Retinal pigment epithelial cell (primary cell): ENCODE data around the gene PLCZ1.

ENCODE experiments used
- DNase-seq: peaks from one replicate; pipeline ENCODE4 v3.0.0-alpha.2; 2010; ENCODE audit warnings: low read depth
- H3K4me3 ChIP-seq: 2 replicates; pipeline ENCODE4 v1.5.1; 2011; ENCODE audit warnings: mild to moderate bottlenecking, low read length, control low read depth, moderate library complexity
- TF ChIP-seq, protein P1 (sequence below): conservative IDR thresholded peaks from 2 replicates; pipeline ENCODE4 v1.5.1; 2011; ENCODE audit warnings: low read depth, low read length, control low read depth, inconsistent platforms

The PLCZ1 gene

DNA sequence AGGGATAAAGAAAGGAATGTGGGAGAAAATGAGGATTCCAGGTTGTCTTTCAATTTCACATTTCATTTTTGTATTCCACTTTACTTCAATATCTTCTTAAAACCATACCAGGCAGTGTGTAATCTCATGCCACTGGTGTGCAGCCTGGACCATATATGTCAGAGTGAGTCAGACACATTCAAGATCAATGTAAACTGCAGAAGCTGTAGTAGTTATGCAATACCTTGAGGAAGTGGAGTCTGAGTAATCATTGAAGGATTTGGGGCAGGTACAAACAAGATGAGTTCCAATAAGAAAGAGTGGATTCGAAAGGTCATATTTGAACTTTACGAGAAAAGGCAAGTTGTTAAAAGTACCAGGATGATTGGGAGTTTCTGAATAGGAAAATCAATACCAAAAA lies 14.1 kb downstream of the PLCZ1 start:
- no peak overlapping the region for H3K4me3 ChIP-seq
- TF ChIP-seq, protein P1, sequence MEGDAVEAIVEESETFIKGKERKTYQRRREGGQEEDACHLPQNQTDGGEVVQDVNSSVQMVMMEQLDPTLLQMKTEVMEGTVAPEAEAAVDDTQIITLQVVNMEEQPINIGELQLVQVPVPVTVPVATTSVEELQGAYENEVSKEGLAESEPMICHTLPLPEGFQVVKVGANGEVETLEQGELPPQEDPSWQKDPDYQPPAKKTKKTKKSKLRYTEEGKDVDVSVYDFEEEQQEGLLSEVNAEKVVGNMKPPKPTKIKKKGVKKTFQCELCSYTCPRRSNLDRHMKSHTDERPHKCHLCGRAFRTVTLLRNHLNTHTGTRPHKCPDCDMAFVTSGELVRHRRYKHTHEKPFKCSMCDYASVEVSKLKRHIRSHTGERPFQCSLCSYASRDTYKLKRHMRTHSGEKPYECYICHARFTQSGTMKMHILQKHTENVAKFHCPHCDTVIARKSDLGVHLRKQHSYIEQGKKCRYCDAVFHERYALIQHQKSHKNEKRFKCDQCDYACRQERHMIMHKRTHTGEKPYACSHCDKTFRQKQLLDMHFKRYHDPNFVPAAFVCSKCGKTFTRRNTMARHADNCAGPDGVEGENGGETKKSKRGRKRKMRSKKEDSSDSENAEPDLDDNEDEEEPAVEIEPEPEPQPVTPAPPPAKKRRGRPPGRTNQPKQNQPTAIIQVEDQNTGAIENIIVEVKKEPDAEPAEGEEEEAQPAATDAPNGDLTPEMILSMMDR = no peak

DNA sequence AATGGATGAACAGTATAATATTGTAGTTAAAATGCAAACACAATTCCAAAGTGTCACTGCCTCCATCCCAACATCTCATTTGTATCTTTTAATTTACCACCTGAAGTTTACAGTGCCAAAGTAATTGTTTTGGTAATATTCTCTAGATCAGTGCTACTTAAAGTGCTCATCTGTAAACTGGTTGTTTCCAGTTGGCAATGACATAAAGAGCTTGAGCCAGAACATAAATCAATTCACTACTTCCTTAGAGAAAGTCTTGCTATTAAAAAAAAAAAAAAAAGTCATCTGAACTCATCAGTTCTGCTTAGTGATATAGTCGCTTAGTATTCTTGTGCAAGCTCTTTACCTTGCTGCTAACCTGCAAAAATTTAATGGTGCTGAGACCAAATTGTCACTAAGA lies 16.4 kb downstream of the PLCZ1 start:
- TF ChIP-seq, protein P1 = no peak
- no peak for DNase-seq
- no peak overlapping the region for H3K4me3 ChIP-seq

More for the DNA sequence above, 14.1 kb downstream of the PLCZ1 start:
- DNase-seq = peak; percentile 40

DNA sequence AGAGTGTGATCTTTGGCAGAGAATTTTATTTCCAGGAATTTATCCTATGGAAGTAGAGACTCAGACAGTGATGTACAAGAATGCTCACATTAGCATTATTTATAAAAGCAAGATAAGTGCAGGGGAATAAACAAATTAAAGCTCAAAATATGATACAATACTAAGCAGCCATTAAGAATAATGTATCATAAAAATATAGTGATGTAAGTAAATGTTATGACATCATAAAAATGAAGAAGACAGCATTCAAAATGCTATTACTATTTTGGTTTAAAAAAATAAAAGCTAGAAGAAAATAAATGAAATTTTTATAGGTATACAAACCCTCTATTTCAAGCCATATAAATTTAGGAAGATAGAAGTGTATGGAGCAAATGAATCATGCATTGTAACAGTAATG lies 17.1 kb downstream of the PLCZ1 start:
- no peak overlapping the region for H3K4me3 ChIP-seq
- TF ChIP-seq, protein P1 = no peak
- DNase-seq = no peak

DNA sequence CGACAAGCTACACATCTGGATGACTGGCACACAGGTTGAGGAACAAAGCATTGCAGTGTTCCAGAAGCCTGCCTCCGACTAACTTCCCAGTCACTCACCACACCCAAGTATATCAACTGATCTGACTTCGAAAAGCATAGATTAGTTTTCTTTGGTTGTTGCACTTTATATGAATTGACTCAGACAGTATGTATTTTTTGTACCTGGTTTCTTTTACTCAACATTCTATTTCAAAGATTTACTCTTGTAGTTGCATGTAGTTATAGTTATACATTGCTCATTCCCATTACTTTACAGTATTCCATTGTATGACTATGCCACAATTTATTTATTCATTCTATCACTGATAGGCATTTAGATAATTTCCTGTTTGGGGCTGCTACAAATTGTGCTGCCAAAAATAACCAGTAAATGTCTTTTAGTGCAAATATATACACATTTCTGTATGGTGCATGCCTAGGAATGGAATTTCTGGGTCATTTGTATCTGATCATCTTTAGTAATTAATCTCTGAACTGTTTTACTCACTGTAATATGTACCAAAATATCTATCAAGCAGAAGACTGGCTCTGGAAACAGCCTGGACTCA lies 17.8 kb downstream of the PLCZ1 start:
- TF ChIP-seq, protein P1 = no peak
- DNase-seq = no peak
- no peak overlapping the region for H3K4me3 ChIP-seq

DNA sequence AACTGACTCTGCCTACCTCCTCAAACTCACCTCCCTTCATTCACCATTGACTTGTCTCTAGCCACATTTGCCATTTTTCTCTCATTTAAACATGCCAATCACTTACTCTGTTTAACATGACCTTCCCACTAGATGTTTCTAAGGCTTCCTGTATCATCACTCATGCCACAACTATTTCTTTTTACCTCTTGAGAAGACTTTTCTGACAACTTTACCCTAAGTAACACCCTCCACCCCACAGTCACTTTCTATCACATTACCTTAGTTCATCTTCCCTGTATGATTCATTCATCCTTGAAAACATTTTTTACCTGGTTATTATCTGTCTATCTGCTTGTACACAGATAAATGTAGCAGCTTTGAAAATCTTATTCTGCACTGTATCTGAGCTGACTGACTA lies 19.4 kb downstream of the PLCZ1 start:
- TF ChIP-seq, protein P1 = no peak
- no peak for DNase-seq
- H3K4me3 ChIP-seq = no peak overlapping the region

DNA sequence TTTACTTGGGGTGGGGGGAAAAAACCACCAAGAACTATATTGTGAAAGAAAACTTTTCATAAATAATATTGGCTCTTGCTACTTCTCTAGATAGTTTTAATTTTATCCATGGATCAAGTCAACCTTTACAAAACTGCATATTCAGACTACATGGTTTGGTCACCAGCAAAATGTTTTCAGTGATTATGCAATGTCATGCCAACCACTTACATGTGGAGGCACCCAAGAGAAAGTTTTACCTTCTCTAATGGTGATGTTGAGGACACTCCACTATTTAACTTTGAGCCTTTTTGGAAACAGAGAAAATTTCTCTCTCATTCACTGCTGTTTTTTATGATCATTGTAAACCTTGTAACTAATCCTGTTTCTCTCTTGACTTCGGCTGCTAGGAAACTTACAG lies 21.6 kb downstream of the PLCZ1 start:
- TF ChIP-seq, protein P1 = no peak
- H3K4me3 ChIP-seq = no peak overlapping the region
- DNase-seq = no peak

DNA sequence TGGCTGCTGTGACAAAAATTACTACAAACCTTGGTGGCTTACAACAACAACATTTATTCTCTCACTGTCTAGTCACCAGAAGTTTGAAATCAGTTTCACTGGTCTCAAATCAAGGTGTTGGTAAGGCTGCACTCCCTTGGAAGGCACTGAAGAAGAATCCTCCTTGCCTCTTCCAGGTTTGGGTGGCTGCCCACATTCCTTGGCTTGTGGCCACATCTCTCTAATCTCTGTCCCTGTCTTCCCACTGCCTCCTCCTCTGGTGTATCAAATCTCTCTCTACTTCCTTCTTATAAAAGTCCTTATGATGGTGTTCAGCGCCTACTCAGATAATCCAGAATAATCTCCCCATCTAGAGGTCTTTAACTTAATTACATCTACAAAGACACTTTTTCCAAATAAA lies 31.0 kb downstream of the PLCZ1 start:
- no peak for DNase-seq
- TF ChIP-seq, protein P1 = no peak

More for the DNA sequence above, 31.0 kb downstream of the PLCZ1 start:
- H3K4me3 ChIP-seq = no peak overlapping the region
